Vagina (tissue), 2 donors: Measurements from ENCODE around the gene IRF6. TPM values are rescaled to one million over a fixed set of nuclear protein-coding genes. Genes with fewer than 3 reads are reported as not detected.

Source experiments
- DNase-seq, 2 donors: peaks; one replicate each; pipeline ENCODE4 v3.0.0-alpha.2; 2017; ENCODE audit errors: extremely low spot score in 2 of 2
- H3K27ac ChIP-seq: fragments of 200-600 bp; sonication (generic); one replicate; pipeline ENCODE4 v1.5.1; 2019
- H3K27me3 ChIP-seq: fragments of 200-600 bp; sonication (generic); one replicate; pipeline ENCODE4 v1.5.1; 2019
- H3K36me3 ChIP-seq, 2 donors: fragments of 200-600 bp; sonication (generic); one replicate each; pipeline ENCODE4 v1.5.1; 2017 to 2019
- H3K4me1 ChIP-seq: fragments of 200-600 bp; sonication (generic); one replicate; pipeline ENCODE4 v1.5.1; 2019
- H3K4me3 ChIP-seq, 2 donors: fragments of 200-600 bp; sonication (generic); 1 replicate in 1 of 2; 2 replicates in 1 of 2; pipeline ENCODE4 v1.5.1; 2016 to 2019
- H3K9me3 ChIP-seq: fragments of 200-600 bp; sonication (generic); one replicate; pipeline ENCODE4 v1.5.1; 2019
- POLR2A ChIP-seq, 2 donors: fragments of 450-650 bp; IDR thresholded peaks; one replicate each; pipeline ENCODE4 v1.6.1; 2017; ENCODE audit warnings: antibody characterized with exemption in 2 of 2, mild to moderate bottlenecking in 2 of 2, moderate library complexity in 2 of 2
- POLR2AphosphoS5 ChIP-seq, 2 donors: sonication (generic); formaldehyde crosslinking; IDR thresholded peaks; one replicate each; pipeline ENCODE4 v1.9.0; 2017; ENCODE audit warnings: antibody characterized with exemption in 2 of 2, mild to moderate bottlenecking in 2 of 2, low read depth in 1 of 2; ENCODE audit not compliant: insufficient read depth in 1 of 2
- intact Hi-C: fragments of 100-400 bp; cut with DNase I; formaldehyde crosslinking; loops from one replicate; pipeline ENCODE4 v1.15.1; 2023
- total RNA-seq: library from RNA; depleted of rRNA; stranded (reverse); fragments of >200 nt; gene quantifications from one replicate; pipeline ENCODE4 v1.2.3, GENCODE V29; 2016
- TF ChIP-seq, protein P1 (sequence below), 3 experiments: fragments of 450-650 bp in 2 of 3; fragments of 200-600 bp in 1 of 3; sonication (generic) in 1 of 3; IDR thresholded peaks; one replicate each; pipeline ENCODE4 v1.5.1; 2017 to 2019; ENCODE audit warnings: antibody characterized with exemption in 3 of 3, mild to moderate bottlenecking in 2 of 3, moderate library complexity in 2 of 3

Gene IRF6
- total RNA-seq, 1 donor from 2014 or later: 83.5 TPM

DNA sequence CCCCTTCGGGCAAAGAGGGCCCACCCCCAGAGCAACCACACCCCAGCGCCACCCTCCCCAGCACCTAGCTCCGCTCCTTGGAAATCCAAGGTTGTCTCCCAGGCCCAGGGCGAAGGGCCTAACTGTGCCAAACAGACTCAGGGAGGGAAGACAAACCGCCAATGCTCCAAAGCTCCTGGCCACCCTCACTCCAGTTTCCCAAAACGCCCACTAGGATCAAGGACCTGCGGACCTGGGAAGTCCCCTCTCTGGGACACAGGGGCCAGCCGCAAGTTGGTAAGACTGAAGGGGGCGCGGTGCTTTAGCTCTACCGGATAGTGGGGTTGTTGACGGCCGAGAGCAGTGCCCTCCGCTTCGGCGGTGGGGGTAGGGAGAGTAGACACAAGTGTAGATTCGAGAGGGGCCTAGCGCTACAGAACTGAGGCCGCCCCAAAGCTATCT is 581 bp downstream of the IRF6 start:
- DNase-seq: no peak
- intact Hi-C loops: no loop called here
- no peaks in the 10 kb centered on the region for H3K27me3 ChIP-seq
- no peak for TF ChIP-seq POLR2A (IDR thresholded peaks at IDR 0.05)
- no peak for TF ChIP-seq POLR2AphosphoS5 (IDR thresholded peaks at IDR 0.05; ENCODE audit: insufficient read depth in 1 of 2, low read depth in 1 of 2)
- TF ChIP-seq, protein P1, sequence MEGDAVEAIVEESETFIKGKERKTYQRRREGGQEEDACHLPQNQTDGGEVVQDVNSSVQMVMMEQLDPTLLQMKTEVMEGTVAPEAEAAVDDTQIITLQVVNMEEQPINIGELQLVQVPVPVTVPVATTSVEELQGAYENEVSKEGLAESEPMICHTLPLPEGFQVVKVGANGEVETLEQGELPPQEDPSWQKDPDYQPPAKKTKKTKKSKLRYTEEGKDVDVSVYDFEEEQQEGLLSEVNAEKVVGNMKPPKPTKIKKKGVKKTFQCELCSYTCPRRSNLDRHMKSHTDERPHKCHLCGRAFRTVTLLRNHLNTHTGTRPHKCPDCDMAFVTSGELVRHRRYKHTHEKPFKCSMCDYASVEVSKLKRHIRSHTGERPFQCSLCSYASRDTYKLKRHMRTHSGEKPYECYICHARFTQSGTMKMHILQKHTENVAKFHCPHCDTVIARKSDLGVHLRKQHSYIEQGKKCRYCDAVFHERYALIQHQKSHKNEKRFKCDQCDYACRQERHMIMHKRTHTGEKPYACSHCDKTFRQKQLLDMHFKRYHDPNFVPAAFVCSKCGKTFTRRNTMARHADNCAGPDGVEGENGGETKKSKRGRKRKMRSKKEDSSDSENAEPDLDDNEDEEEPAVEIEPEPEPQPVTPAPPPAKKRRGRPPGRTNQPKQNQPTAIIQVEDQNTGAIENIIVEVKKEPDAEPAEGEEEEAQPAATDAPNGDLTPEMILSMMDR (IDR thresholded peaks at IDR 0.05): no peak
- H3K4me1 ChIP-seq: peaks cover 30% of the 10 kb centered on the region
- no peaks in the 10 kb centered on the region for H3K9me3 ChIP-seq
- peak overlapping the region; percentile 75 for H3K27ac ChIP-seq
- H3K36me3 ChIP-seq: no peaks in the 10 kb centered on the region
- H3K4me3 ChIP-seq: peak overlapping the region; percentile 26 to 53

DNA sequence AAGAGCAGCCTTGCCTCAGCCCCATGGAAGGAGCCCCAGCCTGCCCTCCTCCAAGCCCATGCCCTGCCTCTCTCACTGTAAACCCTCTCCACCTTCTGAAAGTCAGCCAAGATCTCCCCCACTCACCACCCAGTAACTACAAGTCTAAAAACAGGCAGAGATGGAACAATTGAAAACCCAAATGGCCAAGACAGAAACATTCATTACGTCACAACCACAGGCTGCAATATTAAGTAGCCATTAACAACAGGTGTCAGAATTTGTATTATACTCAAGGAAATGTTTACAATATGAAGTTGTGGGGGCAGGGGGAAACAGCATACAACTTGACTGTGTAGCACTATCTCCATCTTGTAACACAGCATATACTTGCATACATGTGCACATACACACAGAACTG is 2.4 kb downstream of the IRF6 start:
- Histone ChIP-seq H3K27me3 (no peaks in the 10 kb centered on the region), H3K4me3 (no peak overlapping the region), H3K9me3 (no peaks in the 10 kb centered on the region), H3K4me1 (peaks cover 30% of the 10 kb centered on the region), H3K36me3 (no peaks in the 10 kb centered on the region), H3K27ac (no peak overlapping the region)
- TF ChIP-seq, protein P1 (IDR thresholded peaks at IDR 0.05): no peak
- no peak for TF ChIP-seq POLR2A (IDR thresholded peaks at IDR 0.05)
- no peak for TF ChIP-seq POLR2AphosphoS5 (IDR thresholded peaks at IDR 0.05; ENCODE audit: insufficient read depth in 1 of 2, low read depth in 1 of 2)
- DNase-seq: no peak
- intact Hi-C loops: no loop called here

DNA sequence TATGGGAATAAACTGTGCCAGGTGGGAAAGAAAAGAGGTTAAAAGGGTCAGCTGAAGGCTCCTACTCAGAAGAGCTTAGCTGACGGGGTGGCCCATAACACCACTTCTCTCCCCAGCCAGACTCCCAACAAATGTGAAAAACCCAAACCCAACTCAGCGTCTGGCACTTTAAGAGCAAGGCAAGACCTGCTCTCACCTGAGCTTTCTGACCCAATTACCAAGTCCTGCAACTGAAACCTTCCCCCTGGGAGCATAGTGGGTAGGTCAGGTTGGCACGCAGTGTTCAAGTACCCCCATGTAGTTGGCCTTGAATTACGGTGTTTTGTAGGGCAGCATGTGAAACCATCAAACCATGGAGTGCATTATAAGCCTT is 3.2 kb downstream of the IRF6 start:
- Histone ChIP-seq H3K9me3 (no peaks in the 10 kb centered on the region), H3K4me1 (peaks cover 30% of the 10 kb centered on the region), H3K4me3 (no peak overlapping the region), H3K27ac (no peak overlapping the region), H3K36me3 (no peaks in the 10 kb centered on the region), H3K27me3 (no peaks in the 10 kb centered on the region)
- intact Hi-C loops: no loop called here
- TF ChIP-seq POLR2AphosphoS5 (IDR thresholded peaks at IDR 0.05; ENCODE audit: insufficient read depth in 1 of 2, low read depth in 1 of 2) (no peak), POLR2A (IDR thresholded peaks at IDR 0.05) (no peak)
- TF ChIP-seq, protein P1 (IDR thresholded peaks at IDR 0.05): no peak
- DNase-seq: no peak

DNA sequence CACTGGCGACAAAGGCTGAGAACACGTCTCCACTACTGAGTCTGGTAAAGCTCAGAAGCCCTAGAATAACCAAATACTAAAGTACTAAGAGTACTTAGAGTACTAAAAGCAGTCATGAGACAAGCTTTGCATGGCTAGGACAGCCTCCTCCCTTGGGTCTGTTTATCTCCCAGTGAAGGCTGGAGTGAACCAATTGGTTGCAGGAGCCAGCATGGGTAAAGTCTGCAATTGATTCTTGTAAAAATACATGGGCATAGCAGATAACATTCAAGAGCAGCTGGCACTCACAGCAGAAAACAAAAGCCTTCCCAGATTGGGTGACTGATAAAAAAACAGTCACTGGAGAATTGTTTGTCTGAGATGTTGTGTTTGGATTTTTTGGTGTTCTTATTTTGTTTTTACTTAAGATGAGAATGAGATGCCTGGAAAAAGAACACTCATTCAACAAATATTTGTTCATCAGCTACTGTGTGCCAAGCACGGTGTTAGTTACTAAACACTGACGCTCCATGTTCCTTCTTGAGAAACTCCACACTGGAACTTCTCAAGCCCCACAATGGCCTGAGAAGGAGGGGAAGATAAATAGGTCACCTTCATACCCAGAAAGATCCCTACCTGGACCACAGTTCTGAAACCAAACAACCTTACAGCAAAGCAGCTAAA is 3.7 kb downstream of the IRF6 start:
- intact Hi-C loops: no loop called here
- H3K4me1 ChIP-seq: peaks cover 29% of the 10 kb centered on the region
- no peaks in the 10 kb centered on the region for H3K36me3 ChIP-seq
- H3K27me3 ChIP-seq: no peaks in the 10 kb centered on the region
- H3K9me3 ChIP-seq: no peaks in the 10 kb centered on the region
- H3K4me3 ChIP-seq: no peak overlapping the region
- TF ChIP-seq, protein P1 (IDR thresholded peaks at IDR 0.05): no peak
- TF ChIP-seq POLR2A (IDR thresholded peaks at IDR 0.05): no peak
- TF ChIP-seq POLR2AphosphoS5 (IDR thresholded peaks at IDR 0.05; ENCODE audit: insufficient read depth in 1 of 2, low read depth in 1 of 2): no peak
- H3K27ac ChIP-seq: no peak overlapping the region
- no peak for DNase-seq

DNA sequence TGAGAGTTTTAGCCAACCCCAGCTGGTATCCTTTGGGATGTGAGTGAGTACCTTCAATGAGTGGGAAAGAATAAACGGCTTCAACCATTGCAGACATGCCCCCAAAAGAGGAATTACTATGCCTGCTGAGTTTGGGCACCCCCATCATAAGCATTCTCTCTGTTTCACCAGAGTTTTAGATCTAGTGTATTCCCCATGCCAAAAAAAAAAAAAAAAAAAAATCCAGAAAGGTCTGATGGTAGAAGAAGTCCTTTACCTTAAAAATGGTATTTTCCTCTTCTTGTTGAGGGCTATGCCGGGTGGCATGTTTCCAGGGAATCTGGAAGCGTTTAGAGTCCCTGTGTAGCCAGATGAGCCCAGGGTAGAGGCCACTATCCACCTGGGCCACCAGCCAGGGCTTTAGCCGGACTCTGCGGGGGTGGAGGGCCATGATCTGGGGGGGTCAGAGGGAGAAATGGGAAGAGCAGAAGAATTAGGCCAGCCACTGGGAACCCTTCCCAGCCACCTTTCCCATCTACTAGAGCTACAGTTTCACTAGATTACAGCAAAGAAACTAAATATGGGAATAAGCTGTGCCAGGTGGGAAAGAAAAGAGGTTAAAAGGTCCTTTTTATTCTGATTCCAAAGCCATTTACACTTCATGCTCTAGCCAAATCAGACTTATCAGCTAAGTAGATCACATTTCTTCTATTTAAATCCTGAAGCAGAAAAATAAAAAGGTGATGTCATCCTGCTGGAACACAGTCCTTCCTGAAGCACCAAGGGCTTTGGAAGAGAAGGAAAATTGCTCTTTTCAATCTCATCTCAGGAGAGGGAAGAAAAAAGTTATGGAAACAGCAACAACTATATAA is 4.7 kb downstream of the IRF6 start:
- H3K4me3 ChIP-seq: no peak overlapping the region

More for the DNA sequence above, 4.7 kb downstream of the IRF6 start:
- intact Hi-C loops: no loop called here
- Histone ChIP-seq H3K27me3 (no peaks in the 10 kb centered on the region), H3K27ac (no peak overlapping the region), H3K36me3 (no peaks in the 10 kb centered on the region), H3K4me1 (peaks cover 24% of the 10 kb centered on the region), H3K9me3 (no peaks in the 10 kb centered on the region)
- no peak for DNase-seq
- TF ChIP-seq, protein P1 (IDR thresholded peaks at IDR 0.05): no peak
- TF ChIP-seq POLR2A (IDR thresholded peaks at IDR 0.05): no peak
- TF ChIP-seq POLR2AphosphoS5 (IDR thresholded peaks at IDR 0.05; ENCODE audit: insufficient read depth in 1 of 2, low read depth in 1 of 2): no peak
